ENCODE measurements around the gene NUP153.
A peak's percentile ranks its signal among the peaks of the same experiment; 100 is the strongest.
"Not testable (repeated sequence)": the region's sequence is repeated elsewhere in the genome, so short reads cannot be mapped to it uniquely, and the experiment has no call there.

NUP153 gene

DNA sequence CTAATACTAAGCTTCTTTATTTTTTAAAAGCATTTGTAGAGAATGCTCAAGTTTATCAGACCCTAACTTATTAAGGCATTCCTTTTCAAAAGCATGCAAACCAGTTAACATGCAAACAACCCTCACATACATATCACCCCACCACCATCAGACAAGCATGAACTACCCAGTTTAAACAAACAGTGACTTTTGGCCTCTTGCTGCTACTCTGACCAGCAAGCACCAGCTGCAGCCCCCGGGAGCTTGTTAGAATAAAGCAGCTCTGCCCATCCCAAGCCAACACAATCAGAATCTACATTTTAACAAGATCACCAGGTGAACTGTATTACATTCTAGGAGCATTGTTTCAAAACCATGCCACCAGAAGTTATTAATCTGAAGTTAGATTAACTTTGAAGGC is 5.9 kb upstream of the NUP153 start:
- DNase-seq (ENCODE audit: low read depth), result no peak

DNA sequence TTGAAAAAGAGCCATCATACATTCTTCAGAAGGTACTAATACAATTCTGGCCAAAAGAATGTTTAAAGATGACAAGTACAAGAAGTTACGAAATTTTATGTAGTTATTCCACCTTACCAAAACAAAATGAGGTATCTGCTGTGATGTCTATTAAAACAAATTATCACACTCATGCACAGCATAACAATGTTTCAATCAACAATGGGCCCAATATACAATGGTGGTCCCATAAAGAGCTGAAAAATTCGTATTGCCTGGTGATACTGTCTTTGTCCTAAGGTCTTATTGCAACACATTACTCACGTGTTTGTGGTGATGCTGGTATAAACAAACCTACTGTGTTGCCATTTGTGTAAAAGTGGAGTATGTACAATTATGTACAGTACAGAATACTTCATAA is 3.6 kb upstream of the NUP153 start:
- no peak for DNase-seq (ENCODE audit: low read depth)

- no peak for DNase-seq (ENCODE audit: low read depth)
Measured at GRCh38 chr6:17709476-17709875, 2.8 kb upstream of the NUP153 start.

DNA sequence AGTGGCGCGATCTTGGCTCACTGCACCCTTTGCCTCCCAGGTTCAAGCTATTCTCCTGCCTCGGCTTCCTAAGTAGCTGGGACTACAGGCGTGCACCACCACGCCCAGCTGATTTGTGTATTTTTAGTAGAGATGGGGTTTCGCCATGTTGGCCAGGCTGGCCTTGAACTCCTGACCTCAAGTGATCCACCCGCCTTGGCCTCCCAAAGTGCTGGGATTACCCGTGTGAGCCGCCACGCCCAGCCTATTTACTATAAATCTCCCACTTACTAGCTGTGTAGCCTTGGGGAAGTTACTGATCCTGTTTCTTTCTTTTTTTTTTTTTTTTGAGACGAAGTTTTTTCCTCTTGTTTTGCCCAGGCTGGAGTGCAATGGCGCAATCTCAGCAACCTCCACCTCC is 1.3 kb upstream of the NUP153 start:
- not testable (repeated sequence) for DNase-seq (ENCODE audit: low read depth)

DNA sequence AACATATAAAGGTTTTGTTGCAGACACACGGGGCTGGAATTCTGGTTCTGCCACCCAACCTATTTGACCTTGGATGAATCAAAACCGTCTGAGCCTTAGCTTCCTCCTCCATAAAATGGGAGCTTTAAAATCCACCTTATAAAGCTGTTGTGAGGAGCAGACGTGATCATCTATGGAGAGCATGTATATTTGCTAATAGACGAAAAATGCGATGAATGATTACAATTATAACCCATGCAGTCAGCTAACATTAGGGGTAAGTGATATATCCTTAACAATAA is 586 bp upstream of the NUP153 start:
- DNase-seq (ENCODE audit: low read depth), result no peak

GRCh38 chr6:17705778-17706579 is 746 bp downstream of the NUP153 start:
- DNase-seq (ENCODE audit: low read depth), result peak; percentile 70

- no peak for DNase-seq (ENCODE audit: low read depth)
Measured at GRCh38 chr6:17705428-17705777, 1.3 kb downstream of the NUP153 start.

- no peak for DNase-seq (ENCODE audit: low read depth)
Measured at GRCh38 chr6:17703256-17703694, 3.5 kb downstream of the NUP153 start.

DNA sequence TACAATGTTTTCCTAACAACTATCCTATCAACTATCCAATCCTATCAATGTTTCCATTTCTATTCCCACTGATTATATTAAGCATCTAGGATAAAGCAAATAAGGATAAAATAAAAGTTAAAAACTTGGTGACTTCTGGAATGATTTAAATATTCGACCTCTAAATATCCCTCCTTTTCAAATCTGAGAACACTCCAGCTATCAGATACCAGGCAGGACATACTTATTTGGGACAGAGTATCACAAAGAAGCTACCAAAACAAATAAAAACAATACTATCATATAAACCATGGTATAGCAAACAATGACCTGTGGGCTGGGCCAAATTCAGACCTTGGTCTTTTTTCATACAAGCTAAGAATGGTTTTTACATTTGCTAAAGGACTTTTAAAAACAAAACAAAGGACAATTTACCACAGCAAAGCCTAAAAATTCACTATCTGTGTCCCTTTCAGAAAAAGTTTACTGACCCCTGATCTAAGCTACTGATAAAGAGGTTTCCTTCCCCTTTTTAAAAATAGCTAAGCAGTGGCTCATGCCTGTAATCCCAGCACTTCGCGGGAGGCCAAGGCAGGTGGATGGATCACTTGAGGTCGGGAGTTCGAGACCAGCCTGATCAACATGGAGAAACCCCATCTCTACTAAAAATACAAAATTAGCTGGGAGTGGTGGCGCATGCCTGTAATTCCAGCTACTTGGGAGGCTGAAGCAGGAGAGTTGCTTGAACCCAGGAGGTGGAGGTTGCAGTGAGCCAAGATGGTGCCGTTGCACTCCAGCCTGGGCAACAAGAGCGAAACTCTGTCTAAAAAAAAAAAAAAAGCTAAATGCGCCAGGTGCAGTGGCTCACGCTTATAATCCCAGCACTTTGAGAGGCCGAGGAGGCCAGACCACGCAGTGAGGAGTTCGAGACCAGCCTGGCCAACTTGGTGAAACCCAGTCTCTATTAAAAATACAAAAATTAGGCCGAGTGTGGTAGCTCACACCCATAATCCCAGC is 6.0 kb downstream of the NUP153 start:
- DNase-seq (ENCODE audit: low read depth), result no peak

GRCh38 chr6:17691925-17692538 is 14.7 kb downstream of the NUP153 start:
- DNase-seq (ENCODE audit: low read depth), result no peak

DNA sequence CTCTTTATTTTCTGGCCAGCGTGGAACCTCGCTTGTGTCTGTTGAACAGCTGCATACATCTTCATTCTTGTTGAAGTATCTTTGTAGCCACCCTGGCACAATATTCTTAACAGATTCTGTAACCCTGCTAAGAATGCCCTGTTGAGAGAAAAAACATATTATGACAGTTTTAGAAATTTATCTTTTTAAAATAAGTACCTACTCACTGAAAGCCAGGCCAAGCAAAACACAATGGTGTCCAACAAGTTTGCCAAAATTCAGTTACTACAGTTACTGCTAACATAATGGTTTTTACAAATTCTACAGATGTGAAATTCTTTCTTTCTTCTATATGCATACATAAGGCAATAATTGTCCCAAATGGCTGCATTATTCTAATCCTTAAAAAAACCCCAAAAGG is 18.2 kb downstream of the NUP153 start:
- DNase-seq (ENCODE audit: low read depth), result no peak

GRCh38 chr6:17687136-17687535 is 19.6 kb downstream of the NUP153 start:
- DNase-seq (ENCODE audit: low read depth), result no peak

- no peak for DNase-seq (ENCODE audit: low read depth)
Measured at GRCh38 chr6:17684134-17684533, 22.6 kb downstream of the NUP153 start.

DNA sequence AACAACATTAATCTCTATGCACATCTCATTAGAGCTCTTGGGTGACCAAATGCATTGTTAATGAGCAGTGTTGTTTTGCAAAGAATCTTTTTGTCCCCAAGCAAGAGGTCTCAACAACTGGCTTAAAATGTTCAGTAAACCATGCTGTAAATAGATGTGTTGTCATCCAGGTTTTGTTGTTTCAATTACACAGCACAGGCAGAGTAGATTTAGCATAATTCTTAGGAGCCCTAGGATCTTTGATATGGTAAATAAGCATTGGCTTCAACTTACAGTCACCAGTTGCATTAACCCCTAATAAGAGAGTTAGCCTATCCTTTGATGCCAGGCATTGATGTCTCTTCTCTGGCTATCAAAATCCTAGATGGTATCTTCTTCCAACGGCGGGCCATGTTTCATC is 23.3 kb downstream of the NUP153 start:
- DNase-seq (ENCODE audit: low read depth), result no peak

- no peak for DNase-seq (ENCODE audit: low read depth)
Measured at GRCh38 chr6:17679726-17680125, 27.0 kb downstream of the NUP153 start.

GRCh38 chr6:17677602-17678001 is 29.1 kb downstream of the NUP153 start:
- DNase-seq (ENCODE audit: low read depth), result no peak

DNA sequence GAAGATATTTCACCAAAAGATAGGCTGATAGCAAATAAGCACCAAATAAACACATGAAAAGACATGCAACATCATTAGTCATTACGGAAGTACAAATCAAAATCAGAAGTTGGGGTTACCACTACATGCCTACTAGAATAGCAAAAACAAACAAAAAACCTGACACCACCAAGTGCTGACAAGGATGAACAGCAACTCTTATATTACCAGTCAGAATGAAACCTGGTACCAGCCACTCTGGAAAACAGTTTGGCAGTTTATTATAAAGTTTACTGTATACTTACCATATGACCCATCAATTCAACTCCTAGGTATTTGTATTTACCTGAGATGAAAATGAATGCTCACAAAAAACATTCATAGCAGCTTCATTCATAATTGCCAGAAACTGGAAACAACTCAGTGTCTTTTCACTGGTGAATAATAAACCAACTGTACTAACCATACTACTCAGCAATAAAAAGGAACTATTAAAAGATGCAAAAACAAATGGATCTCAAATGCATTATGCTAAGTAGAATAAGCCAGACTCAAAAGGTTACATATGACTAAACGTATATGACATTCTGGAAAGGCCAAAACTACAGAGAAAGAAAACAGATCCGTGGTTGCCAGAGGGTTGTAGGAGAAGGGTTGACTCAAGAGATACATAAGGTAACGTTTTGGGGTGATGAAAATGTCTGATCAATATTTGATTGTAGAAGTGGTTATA is 33.0 kb downstream of the NUP153 start:
- DNase-seq (ENCODE audit: low read depth), result no peak

GRCh38 chr6:17672064-17672718 is 34.5 kb downstream of the NUP153 start:
- DNase-seq (ENCODE audit: low read depth), result no peak

GRCh38 chr6:17666646-17667045 is 40.1 kb downstream of the NUP153 start:
- no peak for DNase-seq (ENCODE audit: low read depth)

GRCh38 chr6:17665132-17665531 is 41.6 kb downstream of the NUP153 start:
- DNase-seq (ENCODE audit: low read depth), result no peak

- DNase-seq (ENCODE audit: low read depth), result no peak
Measured at GRCh38 chr6:17663226-17663625, 43.5 kb downstream of the NUP153 start.

- DNase-seq (ENCODE audit: low read depth), result no peak
Measured at GRCh38 chr6:17662585-17662984, 44.1 kb downstream of the NUP153 start.
